HepG2 (cell line): ENCODE results near the gene MTMR6. TPM values are rescaled to one million over a fixed set of nuclear protein-coding genes. Genes with fewer than 3 reads are reported as not detected.

Source experiments
- ATAC-seq: fragments of 200-7000 bp; cut with Tn5 transposase; 3 replicates; pipeline ENCODE4 v1.9.1; 2020; ENCODE audit warnings: mild to moderate bottlenecking, moderate library complexity
- BruUV-seq: library from RNA; stranded (reverse); fragments of 400-500 nt; replicated peaks from 2 replicates; lab custom pipeline; 2021; lab: Mats Ljungman, UMichigan
- CTCF ChIA-PET: fragments of 300-600 bp; formaldehyde crosslinking; extraction: SDS; loops from one replicate; lab custom pipeline; 2021; ENCODE audit warnings: low total read pairs, inconsistent platforms, low intra/inter-chr PET ratio; lab: Yijun Ruan, JAX
- POLR2A ChIA-PET: fragments of 350-600 bp; sonication (Branson Sonifier 250); formaldehyde crosslinking; loops from one replicate; lab custom pipeline; 2020; ENCODE audit warnings: antibody characterized with exemption, inconsistent platforms; lab: Yijun Ruan, JAX
- DNase-seq: peaks from one replicate; pipeline ENCODE4 v3.0.0-alpha.2; 2015; ENCODE audit warnings: low spot score
- FAIRE-seq: peaks from 3 replicates; lab custom pipeline; 2011; peaks lifted over from hg19 to GRCh38; lab: Jason Lieb, UNC
- H2AFZ ChIP-seq: one replicate; pipeline ENCODE4 v1.6.1; 2011; ENCODE audit warnings: low read length, inconsistent platforms
- H3K27ac ChIP-seq: fragments of 300-600 bp; 3 replicates; pipeline ENCODE4 v1.8.0; 2011; ENCODE audit warnings: mixed run types, mild to moderate bottlenecking, mixed read lengths, low read length, inconsistent platforms; ENCODE audit not compliant: insufficient read depth; ENCODE audit errors: extremely low read length
- H3K27me3 ChIP-seq, 2 experiments: fragments of 200-600 bp in 1 of 2; 2 replicates in 1 of 2; 3 replicates in 1 of 2; pipeline versions ENCODE4 v1.6.0 to v1.8.0; 2011; ENCODE audit warnings: low read length in 2 of 2, mild to moderate bottlenecking in 2 of 2, moderate library complexity in 2 of 2, inconsistent platforms in 1 of 2; ENCODE audit not compliant: insufficient read depth in 2 of 2, control insufficient read depth in 1 of 2
- H3K36me3 ChIP-seq, 2 experiments: fragments of 200-600 bp in 1 of 2; replicated peaks in 1 of 2; 2 replicates in 1 of 2; 3 replicates in 1 of 2; pipeline versions ENCODE4 v1.5.1 to v1.8.0; 2011; ENCODE audit warnings: low read length in 2 of 2, inconsistent platforms in 1 of 2; ENCODE audit not compliant: insufficient read depth in 2 of 2, control insufficient read depth in 1 of 2
- H3K4me1 ChIP-seq: 2 replicates; pipeline ENCODE4 v1.5.1; 2012; ENCODE audit warnings: low read length, inconsistent platforms; ENCODE audit not compliant: insufficient read depth
- H3K4me2 ChIP-seq: 2 replicates; pipeline ENCODE4 v1.6.0; 2011; ENCODE audit warnings: low read depth, low read length, inconsistent platforms
- H3K4me3 ChIP-seq, 3 experiments: fragments of 200-600 bp in 1 of 3; sonication (generic), shearing (Covaris generic) in 1 of 3; replicated peaks in 1 of 3; 2 replicates each; pipeline ENCODE4 v1.5.1; 2011 to 2016; ENCODE audit warnings: low read length in 3 of 3, inconsistent platforms in 2 of 3, low read depth in 2 of 3, mild to moderate bottlenecking in 2 of 3, control low read depth in 1 of 3, mixed read lengths in 1 of 3; ENCODE audit not compliant: insufficient read depth in 1 of 3
- H3K79me2 ChIP-seq: one replicate; pipeline ENCODE4 v1.6.1; 2011; ENCODE audit warnings: low read length, inconsistent platforms; ENCODE audit not compliant: insufficient read depth
- H3K9ac ChIP-seq: 2 replicates; pipeline ENCODE4 v1.6.0; 2011; ENCODE audit warnings: mild to moderate bottlenecking, low read depth, low read length, inconsistent platforms; ENCODE audit not compliant: insufficient read depth
- H3K9me3 ChIP-seq: 2 replicates; pipeline ENCODE4 v1.5.1; 2012; ENCODE audit warnings: mild to moderate bottlenecking, low read length
- H4K20me1 ChIP-seq: 2 replicates; pipeline ENCODE4 v1.6.0; 2011; ENCODE audit warnings: inconsistent platforms, mild to moderate bottlenecking, low read length, moderate library complexity; ENCODE audit not compliant: insufficient read depth
- DPF2 ChIP-seq: sonication (generic); formaldehyde crosslinking; IDR thresholded peaks from 2 replicates; pipeline ENCODE4 v1.4.0; 2020; ENCODE audit warnings: mild to moderate bottlenecking, low read depth, missing genetic modification reagents, borderline replicate concordance
- FOSL2 ChIP-seq: sonication (generic); formaldehyde crosslinking; IDR thresholded peaks from 2 replicates; pipeline ENCODE4 v1.4.0; 2020; ENCODE audit warnings: missing genetic modification reagents
- KLF11 ChIP-seq: IDR thresholded peaks from 2 replicates; pipeline ENCODE4 v1.6.1; 2016; ENCODE audit warnings: missing compliant biosample characterization
- NFE2L1 ChIP-seq: sonication (generic); formaldehyde crosslinking; IDR thresholded peaks from 2 replicates; pipeline ENCODE4 v1.4.0; 2020; ENCODE audit warnings: missing genetic modification reagents, mild to moderate bottlenecking, borderline replicate concordance
- PATZ1 ChIP-seq: sonication (generic); formaldehyde crosslinking; IDR thresholded peaks from 2 replicates; pipeline ENCODE4 v1.4.0; 2020; ENCODE audit warnings: missing genetic modification reagents
- POGZ ChIP-seq: sonication (generic); formaldehyde crosslinking; IDR thresholded peaks from 2 replicates; pipeline ENCODE4 v1.4.0; 2020; ENCODE audit warnings: mild to moderate bottlenecking, missing genetic modification reagents
- PRDM4 ChIP-seq: sonication (generic); formaldehyde crosslinking; IDR thresholded peaks from 2 replicates; pipeline ENCODE4 v1.9.0; 2021; ENCODE audit warnings: missing genetic modification reagents, borderline replicate concordance
- RFX1 ChIP-seq: fragments of 450-650 bp; IDR thresholded peaks from 2 replicates; pipeline ENCODE4 v1.6.1; 2017
- SMAD3 ChIP-seq: sonication (generic); formaldehyde crosslinking; IDR thresholded peaks from 2 replicates; pipeline ENCODE4 v1.4.0; 2020; ENCODE audit warnings: missing genetic modification reagents
- SP5 ChIP-seq: IDR thresholded peaks from 2 replicates; pipeline ENCODE4 v1.6.1; 2016; ENCODE audit warnings: low read depth, borderline replicate concordance
- TGIF2 ChIP-seq: IDR thresholded peaks from 2 replicates; pipeline ENCODE4 v1.6.1; 2016; ENCODE audit warnings: control low read depth, missing compliant biosample characterization
- THAP11 ChIP-seq: IDR thresholded peaks from 2 replicates; pipeline ENCODE4 v1.6.1; 2016; ENCODE audit warnings: missing biosample characterization, missing genetic modification reagents
- TIGD3 ChIP-seq: sonication (generic); formaldehyde crosslinking; IDR thresholded peaks from 2 replicates; pipeline ENCODE4 v1.5.1; 2020; ENCODE audit warnings: mild to moderate bottlenecking, missing genetic modification reagents, borderline replicate concordance
- ZBTB20 ChIP-seq: sonication (generic); formaldehyde crosslinking; IDR thresholded peaks from 2 replicates; pipeline ENCODE4 v1.8.1; 2023; ENCODE audit warnings: missing genetic modification reagents, low read depth, mild to moderate bottlenecking, borderline replicate concordance
- ZNF274 ChIP-seq: sonication (generic); formaldehyde crosslinking; IDR thresholded peaks from 2 replicates; pipeline ENCODE4 v1.5.1; 2020; ENCODE audit warnings: mild to moderate bottlenecking, missing genetic modification reagents
- ZNF501 ChIP-seq: sonication (generic); formaldehyde crosslinking; IDR thresholded peaks from 2 replicates; pipeline ENCODE4 v1.5.1; 2020; ENCODE audit warnings: mild to moderate bottlenecking, moderate library complexity, missing genetic modification reagents
- ZNF75D ChIP-seq: sonication (generic); formaldehyde crosslinking; IDR thresholded peaks from 2 replicates; pipeline ENCODE4 v1.8.1; 2023; ENCODE audit warnings: missing genetic modification reagents, mild to moderate bottlenecking, borderline replicate concordance
- ZZZ3 ChIP-seq: sonication (generic); formaldehyde crosslinking; IDR thresholded peaks from 2 replicates; pipeline ENCODE4 v1.4.0; 2020; ENCODE audit warnings: missing genetic modification reagents, mild to moderate bottlenecking, borderline replicate concordance
- WGBS: methylation state at CpG from one replicate; pipeline ENCODE4 v1.1.6; 2017; ENCODE audit warnings: low lambda C conversion rate; 5-methylcytosine and 5-hydroxymethylcytosine counted together
- in situ Hi-C: cut with HindIII; loops from 2 replicates; pipeline ENCODE4 v1.10.0; 2017; ENCODE audit warnings: low pct_unique_long_range_greater_than_20kb; ENCODE audit not compliant: extremely low pct_ligation_motif_present
- intact Hi-C: fragments of 100-400 bp; cut with micrococcal nuclease; formaldehyde crosslinking; loops from one replicate; pipeline ENCODE4 v1.10.0; 2022; ENCODE audit not compliant: unreplicated experiment
- polyA plus RNA-seq, 8 experiments: library from polyadenylated mRNA; depleted of rRNA in 3 of 8; stranded (reverse) in 7 of 8; unstranded in 1 of 8; fragments of >200 nt; fragmentation: Illumina TruSeq in 4 of 8; extraction: Trizol in 4 of 8; gene quantifications; 2 replicates each; pipeline versions ENCODE4 v1.2.1 to v1.2.3, GENCODE V29; 2011 to 2016; ENCODE audit warnings: low read depth in 4 of 8, missing spikeins in 1 of 8, mixed read lengths in 1 of 8; ENCODE audit not compliant: insufficient read depth in 1 of 8
- total RNA-seq, 5 experiments: library from RNA; depleted of rRNA; stranded (reverse); fragments of >200 nt; fragmentation: Illumina TruSeq; extraction: Trizol; gene quantifications; 2 replicates each; pipeline ENCODE4 v1.2.3, GENCODE V29; 2016; ENCODE audit warnings: low read depth in 1 of 5

The MTMR6 gene
- total and polyA plus RNA-seq, 2 of the 13 experiments (the other 11 are each of a cell fraction or from before 2014, with no cell fraction given): 3.4 to 7.8 TPM

- no peak overlapping the region for H3K4me2 ChIP-seq
- ATAC-seq (no peak), FAIRE-seq (no peak), DNase-seq (no peak)
- BruUV-seq: no TSS peak
- H3K79me2 ChIP-seq: no peaks in the 10 kb centered on the region
- H3K27ac ChIP-seq: no peak overlapping the region
- ChIA-PET CTCF (no interaction called here), POLR2A (no interaction called here)
- no peak for TF ChIP-seq ZNF75D (CRISPR knock-in tag)
- no peak for TF ChIP-seq ZNF274 (CRISPR knock-in tag)
- TF ChIP-seq FOSL2: no peak
- no peak for TF ChIP-seq NFE2L1 (CRISPR knock-in tag)
- TF ChIP-seq RFX1: no peak
- no peak for TF ChIP-seq DPF2 (CRISPR knock-in tag)
- no peak for TF ChIP-seq PRDM4 (CRISPR knock-in tag)
- TF ChIP-seq POGZ (CRISPR knock-in tag): no peak
- TF ChIP-seq ZBTB20 (CRISPR knock-in tag): no peak
- TF ChIP-seq ZNF501 (CRISPR knock-in tag): no peak
- no peak for TF ChIP-seq SMAD3
- TF ChIP-seq TIGD3: no peak
- TF ChIP-seq SP5 (CRISPR knock-in tag): no peak
- TF ChIP-seq ZZZ3 (CRISPR knock-in tag): no peak
- TF ChIP-seq THAP11 (CRISPR knock-in tag): no peak
- TF ChIP-seq PATZ1 (CRISPR knock-in tag): no peak
- TF ChIP-seq KLF11 (CRISPR knock-in tag): no peak
- no peak for TF ChIP-seq TGIF2
- no peaks in the 10 kb centered on the region for H4K20me1 ChIP-seq
- intact Hi-C loops: no loop called here
- H3K27me3 ChIP-seq: no peaks in the 10 kb centered on the region
- H3K36me3 ChIP-seq: peaks cover 9 to 66% of the 10 kb centered on the region in 2 experiments
- 100% methylated on average over 1 of the region's 1 CpG for WGBS
- no peak overlapping the region for H2AFZ ChIP-seq
- H3K9me3 ChIP-seq: no peaks in the 10 kb centered on the region
- no peak overlapping the region for H3K4me3 ChIP-seq
- in situ Hi-C loops: no loop called here
- no peaks in the 10 kb centered on the region for H3K4me1 ChIP-seq
- H3K9ac ChIP-seq: no peak overlapping the region
Observed at GRCh38 chr13:25319771-25320170, 32.5 kb upstream of the MTMR6 start.
